Activated CD4-positive, CD25-positive, alpha-beta regulatory T cell treated with anti-CD3 and anti-CD28 coated beads, Interleukin-2, amount 50 U/mL, for 24 hours (primary cell): ENCODE results near the gene PKN2.
A peak's percentile ranks its signal among the peaks of the same experiment; 100 is the strongest.

Experiments used
- ATAC-seq, 2 donors: fragments of 150-1000 bp; cut with Tn5 transposase; one replicate each; pipeline ENCODE4 v1.10.0; 2021; ENCODE audit warnings: mild to moderate bottlenecking in 1 of 2, moderate library complexity in 1 of 2

PKN2 gene

GRCh38 chr1:88735909-88736308, 51.8 kb downstream of the PKN2 start:
- ATAC-seq = no peak

GRCh38 chr1:88736633-88737248, 52.7 kb downstream of the PKN2 start:
- ATAC-seq = no peak

- no peak for ATAC-seq
Observed at GRCh38 chr1:88737338-88737927, 53.4 kb downstream of the PKN2 start.

- no peak for ATAC-seq
Observed at GRCh38 chr1:88740784-88741183, 56.7 kb downstream of the PKN2 start.

GRCh38 chr1:88741413-88741812, 57.3 kb downstream of the PKN2 start:
- no peak for ATAC-seq

- no peak for ATAC-seq
Observed at GRCh38 chr1:88742531-88742930, 58.5 kb downstream of the PKN2 start.

GRCh38 chr1:88744142-88744541, 60.1 kb downstream of the PKN2 start:
- peak in 1 of 2 donors; percentile 27 for ATAC-seq

- no peak for ATAC-seq
Observed at GRCh38 chr1:88746916-88747315, 62.8 kb downstream of the PKN2 start.

- ATAC-seq = no peak
Observed at GRCh38 chr1:88751714-88752113, 67.6 kb downstream of the PKN2 start.

- ATAC-seq = no peak
Observed at GRCh38 chr1:88753506-88753905, 69.4 kb downstream of the PKN2 start.

- ATAC-seq = no peak
Observed at GRCh38 chr1:88763649-88764406, 79.8 kb downstream of the PKN2 start.

GRCh38 chr1:88768187-88768586, 84.1 kb downstream of the PKN2 start:
- ATAC-seq = no peak

- ATAC-seq = no peak
Observed at GRCh38 chr1:88768816-88769215, 84.7 kb downstream of the PKN2 start.

- ATAC-seq = peak; percentile 35 to 56
Observed at GRCh38 chr1:88773540-88774150, 89.6 kb downstream of the PKN2 start.

GRCh38 chr1:88774151-88774556, 90.1 kb downstream of the PKN2 start:
- ATAC-seq = peak; percentile 92

GRCh38 chr1:88777604-88778149, 93.6 kb downstream of the PKN2 start:
- ATAC-seq = no peak

- ATAC-seq = no peak
Observed at GRCh38 chr1:88779880-88780279, 95.8 kb downstream of the PKN2 start.

GRCh38 chr1:88780485-88780884, 96.4 kb downstream of the PKN2 start:
- no peak for ATAC-seq

GRCh38 chr1:88783145-88783544, 99.1 kb downstream of the PKN2 start:
- no peak for ATAC-seq

- ATAC-seq = no peak
Observed at GRCh38 chr1:88784551-88784950, 100.5 kb downstream of the PKN2 start.

GRCh38 chr1:88787023-88787903, 103.2 kb downstream of the PKN2 start:
- peak; percentile 45 to 51 for ATAC-seq

GRCh38 chr1:88791192-88791591, 107.1 kb downstream of the PKN2 start:
- ATAC-seq = no peak
